Spleen (tissue), 11 donors: ENCODE results near the gene KLHL26. TPM values are rescaled to one million over a fixed set of nuclear protein-coding genes. Genes with fewer than 3 reads are reported as not detected.
A peak's percentile ranks its signal among the peaks of the same experiment; 100 is the strongest.
"Not testable (repeated sequence)": the region's sequence is repeated elsewhere in the genome, so short reads cannot be mapped to it uniquely, and the experiment has no call there.

ENCODE experiments used
- DNase-seq: peaks from one replicate; pipeline ENCODE4 v3.0.0-alpha.2; 2020
- H3K27ac ChIP-seq, 8 donors: fragments of 200-600 bp; sonication (generic) in 7 of 8; 1 replicate in 4 of 8; 2 replicates in 4 of 8; pipeline versions ENCODE4 v1.5.0 to v1.8.0; 2016 to 2021; ENCODE audit warnings: inconsistent platforms in 4 of 8, mild to moderate bottlenecking in 4 of 8, moderate library complexity in 1 of 8
- H3K27me3 ChIP-seq, 7 donors: fragments of 200-600 bp; sonication (generic) in 6 of 7; replicated peaks in 1 of 7; 1 replicate in 4 of 7; 2 replicates in 3 of 7; pipeline versions ENCODE4 v1.5.0 to v1.8.0; 2016 to 2021; ENCODE audit warnings: inconsistent platforms in 3 of 7, mild to moderate bottlenecking in 1 of 7
- H3K36me3 ChIP-seq, 6 donors: fragments of 200-600 bp; sonication (generic) in 5 of 6; 1 replicate in 4 of 6; 2 replicates in 2 of 6; pipeline versions ENCODE4 v1.5.0 to v1.8.0; 2016 to 2021; ENCODE audit warnings: inconsistent platforms in 2 of 6
- H3K4me1 ChIP-seq, 6 donors: fragments of 200-600 bp; sonication (generic) in 5 of 6; 1 replicate in 3 of 6; 2 replicates in 3 of 6; pipeline versions ENCODE4 v1.5.0 to v1.8.0; 2016 to 2021; ENCODE audit warnings: inconsistent platforms in 3 of 6
- H3K4me3 ChIP-seq, 8 donors: fragments of 200-600 bp; sonication (generic) in 7 of 8; 1 replicate in 4 of 8; 2 replicates in 4 of 8; pipeline versions ENCODE4 v1.5.0 to v1.8.0; 2016 to 2021; ENCODE audit warnings: inconsistent platforms in 4 of 8, mild to moderate bottlenecking in 4 of 8, moderate library complexity in 2 of 8
- H3K9me3 ChIP-seq, 8 donors: fragments of 200-600 bp; sonication (generic) in 7 of 8; 1 replicate in 4 of 8; 2 replicates in 4 of 8; pipeline versions ENCODE4 v1.5.0 to v1.8.0; 2016 to 2021; ENCODE audit warnings: inconsistent platforms in 4 of 8
- CTCF ChIP-seq, 11 experiments: fragments of 200-600 bp in 7 of 11; fragments of 450-650 bp in 4 of 11; sonication (generic) in 4 of 11; IDR thresholded peaks in 8 of 11; conservative IDR thresholded peaks in 3 of 11; 1 replicate in 7 of 11; 2 replicates in 4 of 11; pipeline versions ENCODE4 v1.4.0 to v1.8.0; 2016 to 2021; ENCODE audit warnings: antibody characterized with exemption in 11 of 11, inconsistent platforms in 4 of 11, mild to moderate bottlenecking in 1 of 11
- POLR2A ChIP-seq, 3 donors: fragments of 450-650 bp; IDR thresholded peaks; one replicate each; pipeline ENCODE4 v1.5.1; 2017; ENCODE audit warnings: antibody characterized with exemption in 3 of 3, mild to moderate bottlenecking in 1 of 3
- POLR2AphosphoS5 ChIP-seq, 3 donors: sonication (generic); formaldehyde crosslinking; IDR thresholded peaks; one replicate each; pipeline ENCODE4 v1.5.1; 2017; ENCODE audit warnings: antibody characterized with exemption in 3 of 3
- WGBS, 5 donors: extraction: QIAGEN DNeasy Blood & Tissue Kit in 3 of 5; methylation state at CpG; one replicate each; pipeline versions ENCODE4 v1.1.5 to v1.1.7; 2013 to 2018; 5-methylcytosine and 5-hydroxymethylcytosine counted together
- intact Hi-C: fragments of 100-400 bp; cut with DNase I; formaldehyde crosslinking; loops from one replicate; pipeline ENCODE4 v1.15.0; 2023; ENCODE audit warnings: low total_unique reads
- polyA plus RNA-seq, 3 donors: library from polyadenylated mRNA; stranded (reverse); fragments of 200-250 nt; gene quantifications; one replicate each; pipeline ENCODE4 v1.2.1, GENCODE V29; 2013
- total RNA-seq, 7 donors: library from RNA; depleted of rRNA in 3 of 7; stranded (reverse); fragments of >200 nt in 3 of 7; fragmentation: NEBNext Ultra II Directional in 4 of 7; extraction: Animal tissue kit (Norgen Biotek cat#: 25700) in 4 of 7; gene quantifications; one replicate each; pipeline versions ENCODE4 v1.1.0 to v1.2.1, GENCODE V29; 2016 to 2021
- donor health status: healthy with polysubstance abuse.
- donor health status: DM: no; HTN: no; CAD: no; lungs with moderate emphysema.
- donor health status: DM: no; HTN: no; CAD: no.
- donor health status: Bipolar disorder and iron deficiency.
- donor health status: healthy.
- donor health status: DM: no; HTN: no; CAD: no.
- donor health status: DM: yes; HTN: yes; CAD: no.

The KLHL26 gene
- total and polyA plus RNA-seq, 10 donors, result 1.7 to 23.1 (median 7.2) TPM

- no peak for DNase-seq
- Histone ChIP-seq H3K27ac (no peak overlapping the region), H3K9me3 (no peaks in the 10 kb centered on the region), H3K27me3 (peaks cover 8 to 97% (median 41%) of the 10 kb centered on the region in 7 donors), H3K4me3 (no peak overlapping the region), H3K36me3 (no peaks in the 10 kb centered on the region), H3K4me1 (peaks cover 7 to 39% (median 24%) of the 10 kb centered on the region in 6 donors)
- TF ChIP-seq CTCF (IDR thresholded peaks at IDR 0.05 in 8 of 11, conservative IDR thresholded peaks at IDR 0.05 in 3 of 11) (no peak), POLR2AphosphoS5 (IDR thresholded peaks at IDR 0.05) (no peak), POLR2A (IDR thresholded peaks at IDR 0.05) (no peak)
- WGBS, 5 donors, result 70 to 91% (median 88%) methylated on average over 10 to 20 of the region's 20 CpGs
- intact Hi-C loops, result no loop called here
These were observed 37.3 kb upstream of the KLHL26 start for GRCh38 chr19:18599485-18599884.

GRCh38 chr19:18600692-18601397 is 36.0 kb upstream of the KLHL26 start:
- peaks cover 10 to 97% (median 55%) of the 10 kb centered on the region in 7 donors for H3K27me3 ChIP-seq
- H3K27ac ChIP-seq, H3K36me3 ChIP-seq, H3K4me3 ChIP-seq, intact Hi-C loops, H3K9me3 ChIP-seq, DNase-seq: not testable (repeated sequence)
- WGBS, 5 donors, result 85 to 93% (median 89%) methylated on average over 15 of the region's 15 CpGs
- H3K4me1 ChIP-seq, result peaks cover 0 to 40% (median 18%) of the 10 kb centered on the region in 6 donors

GRCh38 chr19:18601875-18602274 is 35.0 kb upstream of the KLHL26 start:
- DNase-seq, result no peak
- Histone ChIP-seq H3K9me3 (no peaks in the 10 kb centered on the region), H3K36me3 (no peaks in the 10 kb centered on the region), H3K4me1 (peaks cover 0 to 40% (median 19%) of the 10 kb centered on the region in 6 donors), H3K4me3 (no peak overlapping the region), H3K27ac (no peak overlapping the region), H3K27me3 (peaks cover 10 to 95% (median 60%) of the 10 kb centered on the region in 7 donors)
- 58 to 71% (median 69%) methylated on average over 4 of the region's 4 CpGs for WGBS, 5 donors
- intact Hi-C loops, result no loop called here
- no peak for TF ChIP-seq POLR2AphosphoS5 (IDR thresholded peaks at IDR 0.05)
- TF ChIP-seq POLR2A (IDR thresholded peaks at IDR 0.05), result no peak
- TF ChIP-seq CTCF (IDR thresholded peaks at IDR 0.05 in 8 of 11, conservative IDR thresholded peaks at IDR 0.05 in 3 of 11), result no peak

- Histone ChIP-seq H3K27me3 (peaks cover 10 to 98% (median 75%) of the 10 kb centered on the region in 7 donors), H3K27ac (no peak overlapping the region), H3K4me3 (no peak overlapping the region), H3K9me3 (no peaks in the 10 kb centered on the region), H3K4me1 (peaks cover 7 to 48% (median 28%) of the 10 kb centered on the region in 6 donors), H3K36me3 (no peaks in the 10 kb centered on the region)
- 4 to 14% (median 6%) methylated on average over 11 to 32 of the region's 32 CpGs for WGBS, 5 donors
- intact Hi-C loops, result no loop called here
- TF ChIP-seq POLR2A (IDR thresholded peaks at IDR 0.05) (no peak), CTCF (IDR thresholded peaks at IDR 0.05 in 8 of 11, conservative IDR thresholded peaks at IDR 0.05 in 3 of 11) (peak in 3 of 11 experiments; percentile 11 to 25 (median 24)), POLR2AphosphoS5 (IDR thresholded peaks at IDR 0.05) (no peak)
- no peak for DNase-seq
These were observed 33.4 kb upstream of the KLHL26 start for GRCh38 chr19:18603255-18603957.
